A549 (cell line): ENCODE data around the gene IRGQ. TPM values are rescaled to one million over a fixed set of nuclear protein-coding genes. Genes with fewer than 3 reads are reported as not detected.

Experiments
- ATAC-seq, 2 experiments: fragments of 200-7000 bp in 1 of 2; fragments of >200 bp in 1 of 2; cut with Nextera tagmentation in 1 of 2; cut with Tn5 transposase in 1 of 2; 3 replicates each; pipeline versions ENCODE4 v1.8.0 to v1.9.1; 2018 to 2020; ENCODE audit warnings: mild to moderate bottlenecking in 1 of 2, moderate library complexity in 1 of 2
- CTCF ChIA-PET: fragments of 300-600 bp; sonication (Branson Sonifier 250); formaldehyde crosslinking; extraction: SDS; loops from one replicate; lab custom pipeline; 2021; ENCODE audit warnings: antibody characterized with exemption, inconsistent platforms; lab: Yijun Ruan, JAX
- POLR2A ChIA-PET: fragments of 350-600 bp; formaldehyde crosslinking; extraction: SDS; loops from one replicate; lab custom pipeline; 2021; ENCODE audit warnings: antibody characterized with exemption, inconsistent platforms; lab: Yijun Ruan, JAX
- DNase-seq, 2 experiments: peaks; one replicate each; pipeline versions ENCODE4 v3.0.0 to v3.0.0-alpha.2; 2011 to 2016; ENCODE audit warnings: low read depth in 1 of 2, low spot score in 1 of 2
- FAIRE-seq: peaks from 2 replicates; lab custom pipeline; 2011; peaks lifted over from hg19 to GRCh38; lab: Jason Lieb, UNC
- H3K27ac ChIP-seq, 2 experiments: fragments of >200 bp; sonication (Bioruptor Twin); formaldehyde crosslinking; 3 replicates each; pipeline ENCODE4 v1.5.1; 2016 to 2017
- H3K4me1 ChIP-seq: fragments of >200 bp; sonication (Bioruptor Twin); formaldehyde crosslinking; 3 replicates; pipeline ENCODE4 v1.6.1; 2016
- H3K4me2 ChIP-seq: fragments of >200 bp; sonication (Bioruptor Twin); formaldehyde crosslinking; 3 replicates; pipeline ENCODE4 v1.6.1; 2016
- H3K4me3 ChIP-seq: fragments of >200 bp; sonication (Bioruptor Twin); formaldehyde crosslinking; 3 replicates; pipeline ENCODE4 v1.5.1; 2016
- H3K9me3 ChIP-seq: fragments of >200 bp; sonication (Bioruptor Twin); formaldehyde crosslinking; 3 replicates; pipeline ENCODE4 v1.6.1; 2016
- CBX2 ChIP-seq: fragments of 200-600 bp; sonication (generic); IDR thresholded peaks from 2 replicates; pipeline ENCODE4 v1.6.1; 2016; ENCODE audit warnings: low read depth, mild to moderate bottlenecking, borderline replicate concordance
- CBX8 ChIP-seq: fragments of 200-600 bp; sonication (generic); IDR thresholded peaks from 2 replicates; pipeline ENCODE4 v1.6.1; 2016
- CEBPB ChIP-seq, 2 experiments: fragments of >200 bp in 1 of 2; sonication (Bioruptor Twin) in 1 of 2; formaldehyde crosslinking in 1 of 2; IDR thresholded peaks; 2 replicates each; pipeline ENCODE4 v1.6.1; 2012 to 2016
- CHD4 ChIP-seq: fragments of 200-600 bp; sonication (generic); IDR thresholded peaks from 2 replicates; pipeline ENCODE4 v1.6.1; 2016; ENCODE audit warnings: antibody characterized with exemption, mild to moderate bottlenecking, borderline replicate concordance
- CTCF ChIP-seq: fragments of >200 bp; sonication (Bioruptor Twin); formaldehyde crosslinking; IDR thresholded peaks from 3 replicates; pipeline ENCODE4 v1.5.1; 2016
- EHMT2 ChIP-seq: fragments of 200-600 bp; sonication (generic); IDR thresholded peaks from 2 replicates; pipeline ENCODE4 v1.6.1; 2016; ENCODE audit warnings: antibody characterized with exemption, low read depth, mild to moderate bottlenecking, moderate library complexity
- EP300 ChIP-seq, 2 experiments: fragments of >200 bp; sonication (Bioruptor Twin); formaldehyde crosslinking; IDR thresholded peaks; 2 replicates in 1 of 2; 3 replicates in 1 of 2; pipeline ENCODE4 v1.6.1; 2016 to 2017
- GATA3 ChIP-seq: IDR thresholded peaks from 2 replicates; pipeline ENCODE4 v1.6.1; 2012; ENCODE audit warnings: borderline replicate concordance
- HEYL ChIP-seq: fragments of 250-450 bp; sonication (Bioruptor Pico); IDR thresholded peaks from 2 replicates; pipeline ENCODE4 v1.8.0; 2021; ENCODE audit warnings: mild to moderate bottlenecking, moderate library complexity
- HOXA7 ChIP-seq: fragments of 250-450 bp; sonication (Bioruptor Pico); IDR thresholded peaks from 2 replicates; pipeline ENCODE4 v1.5.0; 2020; ENCODE audit warnings: mild to moderate bottlenecking, moderate library complexity
- KDM1A ChIP-seq: fragments of 200-600 bp; sonication (generic); IDR thresholded peaks from 2 replicates; pipeline ENCODE4 v1.6.1; 2016; ENCODE audit warnings: low read depth, mild to moderate bottlenecking
- MAFK ChIP-seq: fragments of 450-650 bp; IDR thresholded peaks from 2 replicates; pipeline ENCODE4 v1.6.1; 2014; ENCODE audit not compliant: partially characterized antibody
- MAZ ChIP-seq: fragments of 150-350 bp; IDR thresholded peaks from 2 replicates; pipeline ENCODE4 v1.6.1; 2014; ENCODE audit warnings: antibody characterized with exemption, low read depth, low read length, borderline replicate concordance
- MYC ChIP-seq: IDR thresholded peaks from 2 replicates; pipeline ENCODE4 v1.6.1; 2012; ENCODE audit warnings: mild to moderate bottlenecking, inconsistent platforms, low read length, improper control_type of control experiment, borderline replicate concordance
- NPAS2 ChIP-seq: fragments of 250-450 bp; sonication (Bioruptor Pico); IDR thresholded peaks from 2 replicates; pipeline ENCODE4 v1.8.0; 2022; ENCODE audit warnings: mild to moderate bottlenecking, moderate library complexity, borderline replicate concordance
- PHF8 ChIP-seq: fragments of 200-600 bp; sonication (generic); IDR thresholded peaks from 2 replicates; pipeline ENCODE4 v1.6.1; 2016; ENCODE audit warnings: low read depth, mild to moderate bottlenecking, antibody characterized with exemption, moderate library complexity, borderline replicate concordance
- POLR2A ChIP-seq: IDR thresholded peaks from 2 replicates; pipeline ENCODE4 v1.6.1; 2012; ENCODE audit warnings: mild to moderate bottlenecking, low read length
- POLR2AphosphoS2 ChIP-seq: conservative IDR thresholded peaks from 2 replicates; pipeline ENCODE4 v1.6.1; 2012; ENCODE audit warnings: low read length, improper control_type of control experiment, inconsistent platforms
- RCOR1 ChIP-seq: fragments of 150-350 bp; IDR thresholded peaks from 2 replicates; pipeline ENCODE4 v1.6.1; 2014; ENCODE audit warnings: antibody characterized with exemption, low read length, low read depth
- ZFP36 ChIP-seq: fragments of 450-650 bp; IDR thresholded peaks from 2 replicates; pipeline ENCODE4 v1.6.1; 2014; ENCODE audit warnings: borderline replicate concordance; ENCODE audit not compliant: partially characterized antibody
- ZSCAN20 ChIP-seq: fragments of 250-450 bp; sonication (Bioruptor Pico); IDR thresholded peaks from 2 replicates; pipeline ENCODE4 v1.8.0; 2022; ENCODE audit warnings: mild to moderate bottlenecking, moderate library complexity
- WGBS: methylation state at CpG from one replicate; pipeline ENCODE4 v1.1.6; 2017; ENCODE audit errors: missing lambda C conversion rate; 5-methylcytosine and 5-hydroxymethylcytosine counted together
- polyA plus RNA-seq, 4 experiments: library from polyadenylated mRNA; depleted of rRNA in 3 of 4; stranded (reverse); fragments of >200 nt; fragmentation: RNase III in 1 of 4; extraction: RNeasy Plus Mini Kit Qiagen cat#74134 plus additional on column Dnase treatment in 1 of 4; gene quantifications; 2 replicates in 3 of 4; 3 replicates in 1 of 4; pipeline ENCODE4 v1.2.3, GENCODE V29; 2011 to 2017
- TF ChIP-seq, protein P1 (sequence below): fragments of >200 bp; sonication (Bioruptor Twin); formaldehyde crosslinking; IDR thresholded peaks from 2 replicates; pipeline ENCODE4 v1.6.1; 2016
- TF ChIP-seq, protein P2 (sequence below): fragments of >200 bp; sonication (Bioruptor Twin); formaldehyde crosslinking; IDR thresholded peaks from 3 replicates; pipeline ENCODE4 v1.6.1; 2016
- TF ChIP-seq, protein P3 (sequence below): fragments of 150-350 bp; IDR thresholded peaks from 2 replicates; pipeline ENCODE4 v1.6.1; 2014; ENCODE audit warnings: low read depth, mild to moderate bottlenecking, low read length
- TF ChIP-seq, protein P4 (sequence below): IDR thresholded peaks from 2 replicates; pipeline ENCODE4 v1.6.1; 2012; ENCODE audit warnings: low read depth, borderline replicate concordance
- TF ChIP-seq, protein P5 (sequence below): fragments of 250-450 bp; sonication (Bioruptor Pico); IDR thresholded peaks from 2 replicates; pipeline ENCODE4 v1.5.0; 2020; ENCODE audit warnings: low read depth, mild to moderate bottlenecking, moderate library complexity

Gene IRGQ
- polyA plus RNA-seq, 2 of the 4 experiments (the other 2 are of a cell fraction): 6.5 to 10.0 TPM

- no peak for FAIRE-seq
- Histone ChIP-seq H3K4me3 (no peak overlapping the region), H3K9me3 (no peaks in the 10 kb centered on the region), H3K4me1 (peaks cover 24% of the 10 kb centered on the region), H3K27ac (peak overlapping the region in 1 of 2 experiments; percentile 68; a peak in 2 of 6 replicates), H3K4me2 (peak overlapping the region; percentile 14; the same call in 2 of the 3 replicates)
- TF ChIP-seq POLR2AphosphoS2 (no peak), HEYL (CRISPR knock-in tag) (no peak), EP300 (IDR thresholded peaks at IDR 0.05) (no peak), GATA3 (no peak), CBX2 (no peak), PHF8 (no peak), EHMT2 (no peak)
- TF ChIP-seq, protein P1, sequence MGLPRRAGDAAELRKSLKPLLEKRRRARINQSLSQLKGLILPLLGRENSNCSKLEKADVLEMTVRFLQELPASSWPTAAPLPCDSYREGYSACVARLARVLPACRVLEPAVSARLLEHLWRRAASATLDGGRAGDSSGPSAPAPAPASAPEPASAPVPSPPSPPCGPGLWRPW: no peak
- TF ChIP-seq, protein P2, sequence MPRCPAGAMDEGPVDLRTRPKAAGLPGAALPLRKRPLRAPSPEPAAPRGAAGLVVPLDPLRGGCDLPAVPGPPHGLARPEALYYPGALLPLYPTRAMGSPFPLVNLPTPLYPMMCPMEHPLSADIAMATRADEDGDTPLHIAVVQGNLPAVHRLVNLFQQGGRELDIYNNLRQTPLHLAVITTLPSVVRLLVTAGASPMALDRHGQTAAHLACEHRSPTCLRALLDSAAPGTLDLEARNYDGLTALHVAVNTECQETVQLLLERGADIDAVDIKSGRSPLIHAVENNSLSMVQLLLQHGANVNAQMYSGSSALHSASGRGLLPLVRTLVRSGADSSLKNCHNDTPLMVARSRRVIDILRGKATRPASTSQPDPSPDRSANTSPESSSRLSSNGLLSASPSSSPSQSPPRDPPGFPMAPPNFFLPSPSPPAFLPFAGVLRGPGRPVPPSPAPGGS: no peak
- TF ChIP-seq, protein P3, sequence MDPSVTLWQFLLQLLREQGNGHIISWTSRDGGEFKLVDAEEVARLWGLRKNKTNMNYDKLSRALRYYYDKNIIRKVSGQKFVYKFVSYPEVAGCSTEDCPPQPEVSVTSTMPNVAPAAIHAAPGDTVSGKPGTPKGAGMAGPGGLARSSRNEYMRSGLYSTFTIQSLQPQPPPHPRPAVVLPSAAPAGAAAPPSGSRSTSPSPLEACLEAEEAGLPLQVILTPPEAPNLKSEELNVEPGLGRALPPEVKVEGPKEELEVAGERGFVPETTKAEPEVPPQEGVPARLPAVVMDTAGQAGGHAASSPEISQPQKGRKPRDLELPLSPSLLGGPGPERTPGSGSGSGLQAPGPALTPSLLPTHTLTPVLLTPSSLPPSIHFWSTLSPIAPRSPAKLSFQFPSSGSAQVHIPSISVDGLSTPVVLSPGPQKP: no peak
- ChIA-PET CTCF (interaction anchor here (1.4 kb wide), 1 partner anchor 18 kb away, joined by 5 read pairs; no protein-coding TSS in a partner anchor), POLR2A (no interaction called here)
- WGBS: 48% methylated on average over 5 of the region's 5 CpGs
- DNase-seq: no peak
- peak in 1 of 2 experiments; percentile 37; a peak in 2 of 6 replicates for ATAC-seq
These were observed 38.6 kb upstream of the IRGQ start for GRCh38 chr19:43634506-43634871.

- no peak overlapping the region for H3K4me3 ChIP-seq
- H3K4me1 ChIP-seq: peaks cover 24% of the 10 kb centered on the region
- no peak overlapping the region for H3K4me2 ChIP-seq
- CTCF ChIA-PET: interaction anchor here (0.6 to 2.7 kb wide), 2 partner anchors 18 to 1883 kb away, joined by 4 to 11 read pairs; no protein-coding TSS in a partner anchor
- DNase-seq (no peak), ATAC-seq (no peak), FAIRE-seq (no peak)
- no peak for TF ChIP-seq CHD4
- no peak for TF ChIP-seq POLR2A
- TF ChIP-seq EP300 (IDR thresholded peaks at IDR 0.05): no peak
- no peak for TF ChIP-seq MYC
- no peak for TF ChIP-seq RCOR1
- no peak for TF ChIP-seq MAZ
- H3K9me3 ChIP-seq: no peaks in the 10 kb centered on the region
- POLR2A ChIA-PET: interaction anchor here (1.0 kb wide), 1 partner anchor 16 kb away, joined by 6 read pairs; no protein-coding TSS in a partner anchor
- H3K27ac ChIP-seq: peak overlapping the region in 1 of 2 experiments; percentile 68; a peak in 2 of 6 replicates
- 83% methylated on average over 5 of the region's 5 CpGs for WGBS
These were observed 38.1 kb upstream of the IRGQ start for GRCh38 chr19:43634068-43634467.

- ChIA-PET POLR2A (interaction anchor here (1.0 kb wide), 1 partner anchor 16 kb away, joined by 6 read pairs; no protein-coding TSS in a partner anchor), CTCF (interaction anchor here (0.6 to 2.7 kb wide), 2 partner anchors 18 to 1882 kb away, joined by 4 to 11 read pairs; no protein-coding TSS in a partner anchor)
- no peak overlapping the region for H3K4me3 ChIP-seq
- no peaks in the 10 kb centered on the region for H3K9me3 ChIP-seq
- WGBS: 86% methylated on average over 4 of the region's 4 CpGs
- no peak for ATAC-seq
- FAIRE-seq: no peak
- no peak for DNase-seq
- peaks cover 24% of the 10 kb centered on the region for H3K4me1 ChIP-seq
- no peak overlapping the region for H3K4me2 ChIP-seq
- H3K27ac ChIP-seq: no peak overlapping the region
- TF ChIP-seq ZFP36 (no peak), CHD4 (no peak), ZSCAN20 (CRISPR knock-in tag) (no peak), RCOR1 (no peak), CBX8 (no peak), CBX2 (no peak), MAFK (no peak), CTCF (no peak), NPAS2 (CRISPR knock-in tag) (no peak), KDM1A (no peak), HOXA7 (CRISPR knock-in tag) (no peak), CEBPB (IDR thresholded peaks at IDR 0.05) (no peak)
- TF ChIP-seq, protein P4, sequence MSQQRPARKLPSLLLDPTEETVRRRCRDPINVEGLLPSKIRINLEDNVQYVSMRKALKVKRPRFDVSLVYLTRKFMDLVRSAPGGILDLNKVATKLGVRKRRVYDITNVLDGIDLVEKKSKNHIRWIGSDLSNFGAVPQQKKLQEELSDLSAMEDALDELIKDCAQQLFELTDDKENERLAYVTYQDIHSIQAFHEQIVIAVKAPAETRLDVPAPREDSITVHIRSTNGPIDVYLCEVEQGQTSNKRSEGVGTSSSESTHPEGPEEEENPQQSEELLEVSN: no peak
- TF ChIP-seq, protein P2: no peak
- TF ChIP-seq, protein P5, sequence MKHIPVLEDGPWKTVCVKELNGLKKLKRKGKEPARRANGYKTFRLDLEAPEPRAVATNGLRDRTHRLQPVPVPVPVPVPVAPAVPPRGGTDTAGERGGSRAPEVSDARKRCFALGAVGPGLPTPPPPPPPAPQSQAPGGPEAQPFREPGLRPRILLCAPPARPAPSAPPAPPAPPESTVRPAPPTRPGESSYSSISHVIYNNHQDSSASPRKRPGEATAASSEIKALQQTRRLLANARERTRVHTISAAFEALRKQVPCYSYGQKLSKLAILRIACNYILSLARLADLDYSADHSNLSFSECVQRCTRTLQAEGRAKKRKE: no peak
These were observed 37.6 kb upstream of the IRGQ start for GRCh38 chr19:43633520-43633919.
